ENCODE data around the gene UCP1. TPM values are rescaled to one million over a fixed set of nuclear protein-coding genes. Genes with fewer than 3 reads are reported as not detected.
A peak's percentile ranks its signal among the peaks of the same experiment; 100 is the strongest.

Gene UCP1, protein sequence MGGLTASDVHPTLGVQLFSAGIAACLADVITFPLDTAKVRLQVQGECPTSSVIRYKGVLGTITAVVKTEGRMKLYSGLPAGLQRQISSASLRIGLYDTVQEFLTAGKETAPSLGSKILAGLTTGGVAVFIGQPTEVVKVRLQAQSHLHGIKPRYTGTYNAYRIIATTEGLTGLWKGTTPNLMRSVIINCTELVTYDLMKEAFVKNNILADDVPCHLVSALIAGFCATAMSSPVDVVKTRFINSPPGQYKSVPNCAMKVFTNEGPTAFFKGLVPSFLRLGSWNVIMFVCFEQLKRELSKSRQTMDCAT
- not detected in 2 replicates for total RNA-seq (2014; rRNA removed; shearing (Covaris generic))

DNA sequence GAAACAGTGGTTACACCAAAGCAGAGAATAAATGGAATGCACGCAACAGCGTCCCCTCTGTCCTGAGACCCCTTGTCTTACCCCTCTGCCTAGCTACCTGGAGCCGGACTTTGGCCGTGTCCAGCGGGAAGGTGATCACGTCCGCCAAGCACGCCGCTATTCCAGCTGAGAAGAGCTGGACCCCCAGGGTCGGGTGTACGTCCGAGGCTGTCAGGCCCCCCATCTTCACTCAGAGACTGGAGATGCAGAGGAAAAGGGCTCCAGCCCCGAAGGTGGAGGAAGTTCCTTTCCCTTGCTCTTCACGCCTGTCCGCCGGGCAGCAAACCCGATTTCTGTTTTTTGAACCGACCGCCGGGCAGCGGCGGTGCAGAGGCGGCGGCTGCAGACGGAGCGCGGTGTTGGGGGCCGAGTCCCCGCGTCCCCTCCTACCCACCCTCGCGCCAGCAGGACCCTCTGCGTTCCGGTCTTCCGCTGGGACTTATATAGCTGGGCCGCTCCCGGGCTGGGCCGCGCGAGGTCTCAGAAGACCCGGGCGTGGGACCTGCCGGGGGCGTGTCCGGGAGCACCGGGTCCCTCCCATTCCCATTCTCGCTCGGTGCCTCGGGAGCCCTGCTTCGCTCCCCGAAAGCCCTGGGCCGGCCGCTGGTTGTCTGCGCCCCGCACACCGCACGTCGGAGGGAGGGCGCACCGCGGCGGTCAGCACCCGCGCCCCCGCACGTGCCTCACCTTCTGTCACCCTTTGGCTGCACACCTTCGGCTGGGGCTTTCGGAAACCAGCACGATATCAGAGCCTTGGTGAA is at the start of gene UCP1:
Gene UCP1 (minus strand): TSS at position 455 of the 800 bp plus-strand sequence. CDS start 232 bp downstream, at position 223.
- no peaks in the 10 kb centered on the region for H3K36me3 ChIP-seq
- DNase-seq (ENCODE audit: low read depth in 1 of 2, low spot score in 2 of 2) = no peak
- H3K9me3 ChIP-seq (replicated peaks) = no peaks in the 10 kb centered on the region
- H3K4me3 ChIP-seq = no peak within 1 kb of the TSS
- peaks cover 66% of the 10 kb centered on the region for H3K27me3 ChIP-seq (replicated peaks)
- peaks cover 9% of the 10 kb centered on the region for H3K4me1 ChIP-seq (replicated peaks)
- no peak within 1 kb of the TSS for H3K27ac ChIP-seq

- Histone ChIP-seq H3K27me3 (replicated peaks) (no peaks in the 10 kb centered on the region), H3K36me3 (no peaks in the 10 kb centered on the region), H3K9me3 (replicated peaks) (no peaks in the 10 kb centered on the region), H3K27ac (no peak overlapping the region), H3K4me3 (no peak overlapping the region), H3K4me1 (replicated peaks) (no peaks in the 10 kb centered on the region)
- no peak for DNase-seq (ENCODE audit: low read depth in 1 of 2, low spot score in 2 of 2)
Measured at GRCh38 chr4:140617499-140618248, 48.9 kb upstream of the UCP1 start.

DNA sequence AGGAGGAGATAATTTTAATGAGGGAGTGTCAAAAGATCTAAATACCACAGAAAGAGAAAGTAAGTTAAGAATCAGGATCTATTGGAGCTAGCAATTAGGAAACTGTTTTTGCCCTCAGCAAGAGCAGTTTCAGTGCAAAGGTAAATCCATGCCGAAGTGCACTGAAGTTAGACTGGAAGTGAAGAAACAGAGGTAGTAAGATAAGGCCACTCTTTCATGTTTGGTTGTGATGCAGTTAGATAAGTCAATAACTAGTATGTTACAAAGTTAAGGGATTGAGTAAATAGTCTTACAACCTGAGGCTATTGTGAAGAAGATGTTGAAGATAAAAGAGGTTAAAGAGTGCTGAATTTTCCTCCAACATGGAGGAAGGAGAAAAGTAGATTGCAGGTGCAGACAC is 46.7 kb upstream of the UCP1 start:
- H3K36me3 ChIP-seq = no peaks in the 10 kb centered on the region
- H3K9me3 ChIP-seq (replicated peaks) = no peaks in the 10 kb centered on the region
- H3K4me3 ChIP-seq = no peak overlapping the region
- no peak overlapping the region for H3K27ac ChIP-seq
- H3K27me3 ChIP-seq (replicated peaks) = no peaks in the 10 kb centered on the region
- no peak for DNase-seq (ENCODE audit: low read depth in 1 of 2, low spot score in 2 of 2)
- no peaks in the 10 kb centered on the region for H3K4me1 ChIP-seq (replicated peaks)

GRCh38 chr4:140612357-140612756 is 43.6 kb upstream of the UCP1 start:
- Histone ChIP-seq H3K27ac (no peak overlapping the region), H3K4me3 (no peak overlapping the region), H3K36me3 (no peaks in the 10 kb centered on the region), H3K4me1 (replicated peaks) (no peaks in the 10 kb centered on the region), H3K9me3 (replicated peaks) (no peaks in the 10 kb centered on the region), H3K27me3 (replicated peaks) (no peaks in the 10 kb centered on the region)
- DNase-seq (ENCODE audit: low read depth in 1 of 2, low spot score in 2 of 2) = no peak

DNA sequence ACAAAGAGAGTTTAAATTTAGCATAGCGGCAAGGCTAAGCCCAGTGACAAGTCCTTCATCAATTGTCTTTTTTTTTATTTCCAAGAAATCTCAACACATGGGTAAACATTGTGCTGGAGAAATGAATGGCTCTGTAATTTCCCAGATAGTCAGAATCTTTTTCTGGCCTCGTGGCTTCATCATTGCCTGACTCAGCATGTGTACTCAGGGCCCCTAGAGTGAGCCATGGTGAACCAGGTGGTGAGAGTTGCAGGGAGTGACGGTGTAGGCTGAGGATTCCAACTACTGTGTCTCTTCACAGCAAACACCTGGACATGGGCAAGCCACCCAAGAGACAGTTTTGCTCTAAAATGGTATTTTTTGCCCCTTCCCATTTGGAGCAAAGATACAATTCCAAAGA is 43.1 kb upstream of the UCP1 start:
- H3K36me3 ChIP-seq = no peaks in the 10 kb centered on the region
- no peaks in the 10 kb centered on the region for H3K4me1 ChIP-seq (replicated peaks)
- DNase-seq (ENCODE audit: low read depth in 1 of 2, low spot score in 2 of 2) = no peak
- no peaks in the 10 kb centered on the region for H3K9me3 ChIP-seq (replicated peaks)
- H3K27me3 ChIP-seq (replicated peaks) = no peaks in the 10 kb centered on the region
- no peak overlapping the region for H3K27ac ChIP-seq
- no peak overlapping the region for H3K4me3 ChIP-seq

DNA sequence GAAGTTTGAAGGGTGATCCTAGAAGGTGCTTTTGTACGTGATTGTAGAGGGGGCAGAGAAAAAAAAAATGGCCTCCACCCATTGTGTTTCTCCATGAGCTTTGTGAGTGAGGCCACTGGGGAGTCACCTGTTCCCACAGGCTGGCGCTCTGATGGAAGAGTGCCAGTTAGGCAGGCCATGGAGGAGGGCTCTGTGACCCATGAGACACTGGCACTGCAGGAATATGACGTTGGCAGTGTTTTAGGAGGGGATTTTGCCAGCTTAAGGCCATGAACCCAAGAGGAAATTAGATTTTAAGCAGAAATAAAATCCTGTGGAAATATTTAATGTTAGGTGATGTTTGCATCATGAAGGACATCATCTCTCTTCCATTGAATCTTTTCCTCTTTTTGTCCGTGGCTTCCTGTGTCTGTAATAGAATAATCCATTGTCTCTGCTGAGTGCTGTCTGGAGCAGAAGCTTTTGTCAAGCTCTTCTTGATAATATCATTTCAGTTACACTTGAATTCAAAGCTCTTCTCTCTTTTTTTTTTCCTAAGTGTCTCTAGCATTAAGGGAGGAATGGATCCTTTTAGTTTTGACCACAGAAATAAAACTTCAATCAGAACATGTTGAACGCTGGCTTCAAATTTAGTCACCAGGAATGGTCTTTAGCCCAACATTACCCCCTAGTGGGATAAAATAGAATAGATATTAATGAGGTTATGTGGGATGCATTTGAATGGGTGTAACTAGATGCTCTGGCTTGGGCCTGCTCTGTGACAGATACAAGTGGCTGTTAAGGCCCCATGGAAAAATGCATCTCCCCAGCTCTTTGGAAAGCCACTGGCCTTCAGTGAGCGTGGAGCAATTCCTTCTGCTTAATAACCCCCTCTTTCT is 41.0 kb upstream of the UCP1 start:
- Histone ChIP-seq H3K36me3 (no peaks in the 10 kb centered on the region), H3K27me3 (replicated peaks) (no peaks in the 10 kb centered on the region), H3K27ac (no peak overlapping the region), H3K4me1 (replicated peaks) (no peaks in the 10 kb centered on the region), H3K9me3 (replicated peaks) (no peaks in the 10 kb centered on the region), H3K4me3 (no peak overlapping the region)
- DNase-seq (ENCODE audit: low read depth in 1 of 2, low spot score in 2 of 2) = peak in 1 of 2 experiments; percentile 36

DNA sequence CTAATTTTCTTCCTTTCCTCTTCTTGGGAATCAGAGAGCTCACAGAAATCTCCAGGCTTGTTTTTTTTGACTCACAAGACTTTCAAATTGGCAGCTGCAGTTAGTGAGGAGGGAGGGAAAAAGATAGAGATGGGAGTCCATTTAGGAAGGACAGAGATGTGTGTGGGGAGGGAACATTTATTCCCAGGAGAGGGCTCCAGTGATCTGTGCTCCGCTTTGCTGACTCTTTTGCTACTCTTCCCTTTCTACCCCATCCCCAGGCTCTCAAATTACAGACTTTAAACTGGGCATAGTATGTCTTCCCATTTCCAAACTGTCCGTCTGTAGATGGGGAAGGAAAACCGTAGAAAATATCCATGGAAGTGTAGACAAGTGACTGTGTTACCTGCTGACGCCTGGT is 39.1 kb upstream of the UCP1 start:
- Histone ChIP-seq H3K9me3 (replicated peaks) (no peaks in the 10 kb centered on the region), H3K4me1 (replicated peaks) (no peaks in the 10 kb centered on the region), H3K36me3 (no peaks in the 10 kb centered on the region), H3K27me3 (replicated peaks) (no peaks in the 10 kb centered on the region), H3K4me3 (no peak overlapping the region), H3K27ac (no peak overlapping the region)
- DNase-seq (ENCODE audit: low read depth in 1 of 2, low spot score in 2 of 2) = no peak

GRCh38 chr4:140604544-140604943 is 35.8 kb upstream of the UCP1 start:
- no peak overlapping the region for H3K4me3 ChIP-seq
- H3K4me1 ChIP-seq (replicated peaks) = no peaks in the 10 kb centered on the region
- H3K36me3 ChIP-seq = no peaks in the 10 kb centered on the region
- no peak for DNase-seq (ENCODE audit: low read depth in 1 of 2, low spot score in 2 of 2)
- H3K27me3 ChIP-seq (replicated peaks) = 0 out of 2 replicates have a peak, but pooled peaks cover 4% of the 10 kb centered on the region
- no peak overlapping the region for H3K27ac ChIP-seq
- no peaks in the 10 kb centered on the region for H3K9me3 ChIP-seq (replicated peaks)

GRCh38 chr4:140603286-140603685 is 34.5 kb upstream of the UCP1 start:
- DNase-seq (ENCODE audit: low read depth in 1 of 2, low spot score in 2 of 2) = no peak
- Histone ChIP-seq H3K9me3 (replicated peaks) (no peaks in the 10 kb centered on the region), H3K4me1 (replicated peaks) (no peaks in the 10 kb centered on the region), H3K4me3 (no peak overlapping the region), H3K27me3 (replicated peaks) (0 out of 2 replicates have a peak, but pooled peaks cover 4% of the 10 kb centered on the region), H3K36me3 (no peaks in the 10 kb centered on the region), H3K27ac (no peak overlapping the region)

GRCh38 chr4:140602714-140603113 is 34.0 kb upstream of the UCP1 start:
- H3K9me3 ChIP-seq (replicated peaks) = no peaks in the 10 kb centered on the region
- H3K27ac ChIP-seq = no peak overlapping the region

GRCh38 chr4:140600408-140600807 is 31.6 kb upstream of the UCP1 start:
- Histone ChIP-seq H3K27me3 (replicated peaks) (0 out of 2 replicates have a peak, but pooled peaks cover 4% of the 10 kb centered on the region), H3K27ac (no peak overlapping the region), H3K4me1 (replicated peaks) (no peaks in the 10 kb centered on the region), H3K4me3 (no peak overlapping the region), H3K36me3 (no peaks in the 10 kb centered on the region), H3K9me3 (replicated peaks) (no peaks in the 10 kb centered on the region)
- DNase-seq (ENCODE audit: low read depth in 1 of 2, low spot score in 2 of 2) = no peak

More at GRCh38 chr4:140602714-140603113, 34.0 kb upstream of the UCP1 start:
- H3K36me3 ChIP-seq = no peaks in the 10 kb centered on the region
- DNase-seq (ENCODE audit: low read depth in 1 of 2, low spot score in 2 of 2) = no peak
- H3K4me1 ChIP-seq (replicated peaks) = no peaks in the 10 kb centered on the region
- H3K4me3 ChIP-seq = no peak overlapping the region
- H3K27me3 ChIP-seq (replicated peaks) = 0 out of 2 replicates have a peak, but pooled peaks cover 4% of the 10 kb centered on the region

DNA sequence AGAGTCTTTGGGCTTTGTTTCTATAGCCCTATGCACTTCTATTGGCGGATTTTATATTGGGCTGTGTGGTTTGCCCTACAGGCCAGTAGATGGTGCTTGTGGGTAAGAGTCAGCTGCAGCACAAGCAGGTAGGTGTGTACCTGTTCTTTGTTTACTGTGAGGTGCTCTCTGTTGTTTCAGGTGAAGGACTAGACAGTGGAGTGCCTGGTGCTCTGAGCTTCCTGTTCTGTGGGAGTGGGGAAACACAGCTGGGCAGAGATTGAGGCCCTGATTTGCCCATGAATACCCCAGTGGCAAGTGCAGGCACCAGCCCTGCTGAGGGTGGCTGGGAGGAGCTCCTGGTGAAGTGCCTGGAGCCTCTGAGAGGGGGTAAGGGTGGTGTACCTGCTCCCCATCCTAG is 26.3 kb upstream of the UCP1 start:
- Histone ChIP-seq H3K4me1 (replicated peaks) (no peaks in the 10 kb centered on the region), H3K27me3 (replicated peaks) (0 out of 2 replicates have a peak, but pooled peaks cover 8% of the 10 kb centered on the region), H3K36me3 (no peaks in the 10 kb centered on the region), H3K27ac (no peak overlapping the region), H3K4me3 (no peak overlapping the region), H3K9me3 (replicated peaks) (no peaks in the 10 kb centered on the region)
- DNase-seq (ENCODE audit: low read depth in 1 of 2, low spot score in 2 of 2) = no peak

GRCh38 chr4:140584439-140584838 is 15.7 kb upstream of the UCP1 start:
- Histone ChIP-seq H3K27ac (no peak overlapping the region), H3K36me3 (no peaks in the 10 kb centered on the region), H3K4me1 (replicated peaks) (no peaks in the 10 kb centered on the region), H3K27me3 (replicated peaks) (peaks cover 8% of the 10 kb centered on the region; the same call in 1 of the 2 replicates), H3K9me3 (replicated peaks) (no peaks in the 10 kb centered on the region), H3K4me3 (no peak overlapping the region)
- no peak for DNase-seq (ENCODE audit: low read depth in 1 of 2, low spot score in 2 of 2)

All from SJSA1 (cell line).